Renal cortex interstitium (tissue), 11 donors: ENCODE measurements around the gene CAPS. TPM values are rescaled to one million over a fixed set of nuclear protein-coding genes. Genes with fewer than 3 reads are reported as not detected.
A peak's percentile ranks its signal among the peaks of the same experiment; 100 is the strongest.
"Not testable (repeated sequence)": the region's sequence is repeated elsewhere in the genome, so short reads cannot be mapped to it uniquely, and the experiment has no call there.

Source experiments
- DNase-seq, 11 donors: peaks; one replicate each; pipeline ENCODE4 v3.0.0-alpha.2; 2013; ENCODE audit warnings: low read depth in 9 of 11, low spot score in 4 of 11; ENCODE audit errors: extremely low read depth in 1 of 11
- polyA plus RNA-seq, 3 donors: library from polyadenylated mRNA; unstranded; fragments of 120-200 nt; gene quantifications; one replicate each; pipeline ENCODE4 v1.2.1, GENCODE V29; 2013; ENCODE audit not compliant: insufficient read length in 3 of 3

CAPS gene
- polyA plus RNA-seq, 3 donors = 16.6 to 43.9 (median 29.6) TPM

- DNase-seq = not testable (repeated sequence)
Measured at GRCh38 chr19:5884065-5884811, 29.8 kb upstream of the CAPS start.

GRCh38 chr19:5889288-5889971 is 24.6 kb upstream of the CAPS start:
- DNase-seq = no peak

- no peak for DNase-seq
Measured at GRCh38 chr19:5890099-5890498, 24.0 kb upstream of the CAPS start.

GRCh38 chr19:5891572-5891937 is 22.5 kb upstream of the CAPS start:
- no peak for DNase-seq

- DNase-seq = peak in 1 of 11 donors; percentile 60
Measured at GRCh38 chr19:5891938-5892771, 21.9 kb upstream of the CAPS start.

- DNase-seq = no peak
Measured at GRCh38 chr19:5892772-5893275, 21.2 kb upstream of the CAPS start.

GRCh38 chr19:5893296-5893903 is 20.7 kb upstream of the CAPS start:
- DNase-seq = no peak

GRCh38 chr19:5893907-5894703 is 19.9 kb upstream of the CAPS start:
- DNase-seq = no peak

GRCh38 chr19:5894704-5895349 is 19.2 kb upstream of the CAPS start:
- no peak for DNase-seq

- no peak for DNase-seq
Measured at GRCh38 chr19:5895409-5895808, 18.6 kb upstream of the CAPS start.

- no peak for DNase-seq
Measured at GRCh38 chr19:5895890-5896289, 18.2 kb upstream of the CAPS start.

GRCh38 chr19:5896365-5897076 is 17.5 kb upstream of the CAPS start:
- DNase-seq = no peak

GRCh38 chr19:5897189-5897969 is 16.7 kb upstream of the CAPS start:
- DNase-seq = no peak

GRCh38 chr19:5899728-5900526 is 14.1 kb upstream of the CAPS start:
- no peak for DNase-seq

- DNase-seq = no peak
Measured at GRCh38 chr19:5900976-5901375, 13.1 kb upstream of the CAPS start.

- DNase-seq = no peak
Measured at GRCh38 chr19:5903056-5903623, 10.9 kb upstream of the CAPS start.
